Kasumi-1 (cell line): ENCODE results near the gene TRIM3.
A peak's percentile ranks its signal among the peaks of the same experiment; 100 is the strongest.

Source experiments
- DNase-seq, 2 experiments: peaks; one replicate each; lab custom pipeline; 2025; lab: John Stamatoyannopoulos, UW

Gene TRIM3

DNA sequence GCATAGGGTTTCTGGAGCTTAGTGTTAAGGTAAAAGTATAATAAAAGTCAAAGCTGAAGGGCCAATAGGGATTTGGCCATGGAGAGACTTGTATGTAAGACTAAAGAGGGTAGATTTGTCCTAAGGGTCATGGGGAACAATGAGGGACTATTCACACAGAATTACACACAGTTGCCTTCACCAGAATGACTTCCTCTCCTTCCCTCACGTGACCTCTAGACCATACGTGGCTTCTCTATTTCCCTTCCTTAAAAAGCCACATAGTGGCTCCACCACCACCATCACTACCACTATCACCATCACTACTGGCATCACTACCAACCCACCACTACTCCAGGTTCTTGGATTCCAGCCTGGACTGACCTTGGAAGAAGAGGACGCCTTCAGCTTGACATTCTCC is 35.7 kb downstream of the TRIM3 start:
- peak; percentile 58 to 63 for DNase-seq

- DNase-seq: no peak
Observed at GRCh38 chr11:6437423-6437822, 36.3 kb downstream of the TRIM3 start.

DNA sequence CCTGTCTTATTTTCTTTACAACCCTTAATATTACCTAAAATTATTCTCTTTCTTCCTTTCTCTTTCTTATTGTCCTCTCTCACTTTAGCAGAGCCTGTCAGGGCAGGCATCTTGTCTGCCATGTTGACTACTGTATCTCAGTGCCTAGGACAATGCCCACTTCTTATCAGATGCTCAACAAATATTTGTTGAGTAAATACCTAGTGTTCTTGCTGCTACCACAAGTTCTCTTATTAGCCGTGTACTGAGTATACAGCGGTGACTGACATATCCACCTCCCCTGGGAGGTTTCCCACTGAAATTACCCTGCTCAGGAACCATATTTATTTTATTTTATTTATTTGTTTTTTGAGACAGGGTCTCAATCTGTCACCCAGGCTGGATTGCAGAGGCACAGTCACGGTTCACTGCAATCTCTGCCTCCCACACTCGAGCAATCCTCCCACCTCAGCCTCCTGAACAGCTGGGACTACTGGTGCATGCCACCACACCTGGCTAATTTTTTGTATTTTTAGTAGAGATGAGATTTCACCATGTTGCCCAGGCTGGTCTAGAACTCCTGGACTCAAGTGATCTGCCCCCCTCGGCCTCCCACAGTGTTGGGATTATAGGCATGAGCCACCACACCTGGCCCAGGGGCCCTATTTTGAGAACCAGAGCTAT is 39.6 kb downstream of the TRIM3 start:
- DNase-seq: no peak

GRCh38 chr11:6431861-6432260 is 41.9 kb downstream of the TRIM3 start:
- no peak for DNase-seq

- no peak for DNase-seq
Observed at GRCh38 chr11:6427516-6427915, 46.2 kb downstream of the TRIM3 start.

- no peak for DNase-seq
Observed at GRCh38 chr11:6420677-6421076, 53.1 kb downstream of the TRIM3 start.

DNA sequence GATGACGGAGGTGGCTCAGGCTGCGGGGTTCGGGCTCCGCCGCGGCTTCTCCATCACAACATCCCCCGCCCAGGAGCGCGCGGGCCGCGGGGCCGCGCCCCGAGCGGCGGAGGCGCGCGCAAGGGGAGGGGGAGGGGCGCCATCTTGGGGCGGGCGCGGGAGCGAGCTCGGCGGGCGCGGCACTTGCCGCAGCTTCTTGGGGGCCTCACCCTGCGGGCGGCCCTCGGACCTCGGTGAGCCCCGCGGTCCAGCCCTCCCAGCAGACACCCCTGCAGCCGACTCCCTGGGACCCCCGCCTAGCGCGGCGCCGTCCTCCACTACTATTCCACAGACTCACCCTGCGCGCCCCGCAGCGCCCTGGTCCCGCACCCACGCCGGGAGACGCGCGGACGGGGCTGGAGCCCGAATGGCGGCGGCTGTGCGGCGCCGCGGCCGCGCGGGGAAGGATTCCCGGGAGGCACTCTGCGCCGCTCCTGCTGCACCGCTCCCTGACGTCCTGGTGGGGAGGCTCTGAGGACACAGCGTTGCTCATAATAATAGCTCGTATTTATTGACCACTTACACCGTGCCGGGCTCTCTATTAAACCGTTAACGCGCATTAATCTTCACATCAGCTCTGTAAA is 54.6 kb downstream of the TRIM3 start, which contains the start of gene APBB1:
TSS of gene APBB1 (minus strand) at position 86 of the 623 bp plus-strand sequence. CDS start 7,747 bp downstream, outside the sequence.
- no peak for DNase-seq

- no peak for DNase-seq
Observed at GRCh38 chr11:6418557-6419008, 55.2 kb downstream of the TRIM3 start.

- DNase-seq: no peak
Observed at GRCh38 chr11:6417907-6418556, 55.7 kb downstream of the TRIM3 start.

DNA sequence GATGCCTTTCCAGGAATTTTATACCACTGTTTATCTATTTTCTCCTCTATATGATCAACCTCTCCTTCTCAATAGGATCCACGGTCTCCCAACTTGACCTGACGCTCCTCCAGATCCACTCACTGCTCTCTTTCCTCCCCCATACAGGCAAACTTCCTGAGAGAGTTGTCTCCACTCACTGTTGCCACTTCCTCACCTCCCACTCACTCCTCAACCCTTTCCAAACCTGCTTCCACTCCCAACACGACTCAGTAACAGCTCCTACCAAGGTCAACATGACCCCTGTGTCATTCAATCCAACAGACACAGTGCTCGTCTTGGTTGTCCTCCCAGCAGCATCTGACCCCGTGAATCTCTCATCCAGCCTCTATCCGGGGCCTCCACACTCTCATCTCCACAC is 57.9 kb downstream of the TRIM3 start:
- no peak for DNase-seq

- DNase-seq: no peak
Observed at GRCh38 chr11:6414874-6415328, 58.8 kb downstream of the TRIM3 start.

DNA sequence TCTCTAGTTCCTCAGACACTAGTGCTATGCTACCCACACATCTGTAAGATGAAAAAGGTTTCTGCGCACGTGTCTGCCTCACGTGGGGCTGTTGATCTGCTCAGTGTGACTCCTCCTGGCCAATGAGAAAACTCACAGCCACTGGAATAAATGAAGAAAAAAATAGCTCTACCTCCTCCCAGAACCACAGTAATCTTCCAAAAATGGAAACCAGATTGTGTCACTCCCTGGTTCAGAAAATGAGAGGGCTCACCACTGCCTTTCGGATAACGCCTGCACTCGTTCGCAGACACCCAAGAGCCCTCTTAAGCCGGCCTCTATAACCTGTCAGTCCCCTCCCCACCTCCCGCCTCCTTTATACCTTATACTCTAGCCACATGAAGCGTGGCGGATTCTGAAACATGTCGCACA is 59.9 kb downstream of the TRIM3 start:
- no peak for DNase-seq

DNA sequence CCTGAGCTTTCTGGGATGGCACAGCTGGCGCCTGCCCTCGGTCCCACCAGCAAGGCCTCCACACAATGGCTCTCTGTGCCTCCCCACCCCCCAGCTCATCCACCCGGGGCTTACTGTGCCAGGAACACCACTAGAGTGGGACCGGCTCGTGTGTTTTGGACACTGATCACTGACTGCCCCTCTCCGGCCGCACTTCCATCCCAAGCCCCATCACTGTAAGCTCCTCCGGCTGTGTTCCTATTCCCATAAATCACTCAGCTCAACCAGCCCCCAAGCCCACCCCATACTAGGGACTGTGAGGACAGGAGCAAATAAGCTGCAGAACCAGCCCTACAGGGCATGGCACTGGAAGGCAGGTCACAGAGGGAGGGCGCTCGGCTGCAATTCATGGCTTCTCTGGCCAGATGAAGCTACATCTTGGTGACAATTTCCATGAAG is 62.1 kb downstream of the TRIM3 start:
- no peak for DNase-seq

DNA sequence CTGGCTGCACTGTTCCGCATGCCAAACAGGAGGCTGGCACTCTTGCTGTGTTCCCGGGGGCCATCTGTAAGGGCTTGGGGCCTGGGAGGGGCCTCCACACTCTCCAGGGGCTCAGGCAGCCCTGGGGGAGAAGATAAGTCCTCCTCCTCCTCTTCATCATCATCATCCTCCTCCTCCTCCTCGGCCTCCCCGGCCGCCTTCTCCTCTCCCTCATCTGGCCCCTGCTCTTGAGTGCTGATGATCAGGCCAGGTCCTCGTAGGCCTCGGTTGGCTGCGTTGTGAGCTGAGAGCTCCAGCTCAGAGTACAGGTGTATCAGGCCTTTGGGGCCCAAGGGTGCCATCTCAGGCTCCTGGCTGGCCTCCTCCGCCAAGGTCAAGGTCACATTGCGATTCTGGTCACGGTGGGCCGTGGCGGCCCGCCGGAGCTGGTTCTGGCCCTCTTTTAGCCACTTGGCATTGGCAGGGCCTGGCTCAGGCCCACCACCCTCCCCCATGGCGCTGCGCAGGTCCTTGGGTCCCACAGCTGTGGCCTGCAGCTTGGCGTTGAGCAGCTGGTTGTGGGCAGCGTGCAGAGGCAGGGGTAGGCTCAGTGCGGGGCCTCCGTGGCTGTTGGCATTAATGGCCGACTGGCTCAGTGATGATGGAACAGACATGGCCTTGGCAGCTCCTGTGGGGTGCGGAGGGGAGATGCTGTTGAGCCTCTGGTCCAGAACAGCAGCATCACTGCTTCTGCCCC is 62.9 kb downstream of the TRIM3 start:
- DNase-seq: no peak

DNA sequence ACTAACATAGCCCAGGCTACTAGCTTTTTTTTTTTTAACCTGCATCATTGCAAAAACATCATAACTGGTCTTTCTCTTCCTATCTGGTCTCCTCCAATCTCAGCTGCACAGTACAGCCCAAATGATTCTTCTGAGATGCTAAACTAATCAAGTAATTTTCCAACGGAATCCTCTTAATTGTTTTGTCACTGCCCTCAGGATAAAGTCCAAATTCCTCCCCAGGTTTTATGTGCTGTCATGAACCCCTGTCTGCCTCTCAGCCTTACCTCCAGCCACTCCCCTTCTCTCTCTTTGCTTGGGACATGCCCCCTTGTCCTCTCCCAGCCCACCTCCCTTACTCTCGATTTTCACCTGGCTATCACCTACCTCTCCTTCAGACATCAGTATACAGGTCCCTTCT is 67.4 kb downstream of the TRIM3 start:
- no peak for DNase-seq

- DNase-seq: no peak
Observed at GRCh38 chr11:6405846-6406245, 67.9 kb downstream of the TRIM3 start.

DNA sequence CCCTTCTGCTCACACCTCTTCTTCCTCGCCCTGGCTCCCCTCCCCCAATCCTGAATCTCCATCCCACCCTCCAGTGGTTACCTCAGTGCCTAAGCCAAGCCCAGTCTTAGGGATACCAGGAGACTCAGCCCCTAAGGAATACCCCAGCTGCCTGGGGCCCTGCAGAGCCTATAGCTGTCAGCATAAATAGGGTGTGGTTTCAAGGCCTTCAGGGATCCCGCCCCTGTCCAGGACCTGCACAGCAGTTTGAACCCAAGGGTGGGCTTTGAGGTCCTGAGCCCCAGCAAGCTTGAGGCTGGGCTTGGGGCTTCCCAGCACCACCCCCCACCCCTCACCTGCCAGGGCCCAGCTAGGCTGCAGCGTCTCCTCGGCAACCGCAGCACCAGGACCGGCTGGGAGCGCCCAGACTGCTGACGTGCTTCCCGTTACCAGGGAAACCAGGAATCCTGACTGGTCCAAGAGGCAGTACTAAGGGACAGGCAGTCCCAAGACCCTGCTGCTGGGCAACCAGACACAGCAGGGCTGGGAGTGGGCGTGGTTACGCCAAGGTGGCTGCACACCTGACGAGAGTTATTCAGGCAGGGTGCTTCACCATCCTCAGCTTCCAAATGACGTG is 68.6 kb downstream of the TRIM3 start:
- no peak for DNase-seq

DNA sequence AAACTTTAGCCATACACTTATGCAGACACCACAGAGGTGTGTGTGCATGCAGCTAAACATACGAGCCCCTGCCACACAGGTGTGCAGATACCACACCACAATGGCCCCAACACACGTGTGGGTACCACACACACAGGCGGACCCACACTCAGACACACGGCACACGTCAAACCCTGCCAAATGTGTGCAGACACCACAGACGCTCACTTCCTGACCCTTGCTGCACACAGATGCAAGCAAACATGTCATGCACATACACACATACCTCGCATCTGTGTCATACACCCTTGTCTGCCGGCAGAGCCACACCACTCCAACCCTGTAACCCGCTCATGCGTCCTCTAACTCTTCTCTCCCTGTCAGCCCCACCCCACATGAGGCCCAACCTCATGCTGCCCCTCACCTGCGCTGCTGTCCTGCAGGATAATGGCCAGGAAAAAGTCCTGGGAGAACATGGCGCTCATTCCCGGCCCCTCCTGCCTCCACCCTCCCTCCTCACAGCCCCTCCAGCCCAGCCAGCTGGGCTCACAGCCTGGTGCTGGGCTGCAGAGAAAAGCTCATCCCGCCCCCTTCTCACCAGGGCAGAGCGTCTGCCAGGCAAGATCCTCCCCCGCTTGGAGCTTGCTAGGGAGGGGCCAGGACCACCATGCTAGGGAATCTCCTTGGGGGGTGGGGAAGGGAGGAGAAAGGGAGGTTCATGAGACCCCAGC is 69.2 kb downstream of the TRIM3 start:
- DNase-seq: no peak

- no peak for DNase-seq
Observed at GRCh38 chr11:6403539-6403938, 70.2 kb downstream of the TRIM3 start.

GRCh38 chr11:6402561-6402981 is 71.2 kb downstream of the TRIM3 start:
- peak; percentile 51 to 63 for DNase-seq

DNA sequence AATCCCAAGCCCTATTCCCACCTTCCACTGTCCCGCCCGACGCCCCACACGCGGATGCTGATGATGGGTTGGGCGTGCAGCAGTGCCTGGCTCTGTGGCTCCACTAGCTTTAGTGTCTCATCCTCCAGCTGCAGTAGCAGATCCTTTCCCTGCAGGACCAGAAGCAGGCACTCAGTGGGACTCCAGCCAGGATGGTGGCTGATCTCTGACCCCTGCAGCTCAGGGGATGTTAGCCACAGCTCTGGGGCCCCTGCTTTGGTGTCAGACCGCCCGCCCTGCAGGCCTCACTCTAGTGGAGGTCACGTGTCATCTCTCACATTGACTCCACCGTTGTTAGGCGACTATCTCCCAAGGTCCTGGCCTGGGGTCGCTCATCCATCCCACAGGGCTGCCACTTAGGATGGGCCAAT is 71.7 kb downstream of the TRIM3 start:
- no peak for DNase-seq
